HEK293 (cell line): ENCODE data around the gene GBF1.
A peak's percentile ranks its signal among the peaks of the same experiment; 100 is the strongest.

Experiments used
- CTCF ChIA-PET: fragments of 350-600 bp; formaldehyde crosslinking; extraction: SDS; loops from one replicate; lab custom pipeline; 2021; ENCODE audit warnings: antibody characterized with exemption; lab: Yijun Ruan, JAX
- POLR2A ChIA-PET: fragments of 300-600 bp; formaldehyde crosslinking; extraction: SDS; loops from one replicate; lab custom pipeline; 2020; ENCODE audit warnings: antibody characterized with exemption, inconsistent platforms; lab: Yijun Ruan, JAX
- H3K27ac ChIP-seq: fragments of 200-500 bp; sonication (Bioruptor generic); 2 replicates; pipeline ENCODE4 v1.5.1; 2014; ENCODE audit warnings: low read depth, low read length, control low read depth, inconsistent platforms; ENCODE audit errors: extremely low read depth
- H3K36me3 ChIP-seq, 2 experiments: fragments of 200-500 bp in 1 of 2; sonication (Bioruptor generic) in 1 of 2; 1 replicate in 1 of 2; 2 replicates in 1 of 2; pipeline ENCODE4 v1.5.1; 2014 to 2017; ENCODE audit warnings: inconsistent platforms in 2 of 2, low read length in 2 of 2; ENCODE audit not compliant: control insufficient read depth in 2 of 2, insufficient read depth in 1 of 2
- H3K4me1 ChIP-seq: fragments of 200-500 bp; sonication (Bioruptor generic); 2 replicates; pipeline ENCODE4 v1.5.1; 2014; ENCODE audit warnings: mild to moderate bottlenecking, low read length, inconsistent platforms; ENCODE audit not compliant: control insufficient read depth, insufficient read depth
- H3K4me3 ChIP-seq: 2 replicates; pipeline ENCODE4 v1.5.1; 2011; ENCODE audit warnings: low read depth, mild to moderate bottlenecking, control low read depth, low read length, moderate library complexity
- H3K9me3 ChIP-seq: fragments of 200-500 bp; sonication (Bioruptor generic); 2 replicates; pipeline ENCODE4 v1.5.1; 2014; ENCODE audit warnings: low read depth, low read length, inconsistent platforms; ENCODE audit not compliant: control insufficient read depth, insufficient read depth
- HOXA7 ChIP-seq: sonication (generic); formaldehyde crosslinking; IDR thresholded peaks from 2 replicates; pipeline ENCODE4 v1.8.1; 2022; ENCODE audit warnings: missing genetic modification reagents, borderline replicate concordance
- KLF9 ChIP-seq: fragments of 450-650 bp; formaldehyde crosslinking; IDR thresholded peaks from 2 replicates; pipeline ENCODE4 v1.5.1; 2016; ENCODE audit warnings: missing biosample characterization, missing genetic modification characterization, low read depth
- MEIS1 ChIP-seq: sonication (generic); formaldehyde crosslinking; IDR thresholded peaks from 2 replicates; pipeline ENCODE4 v1.8.1; 2022; ENCODE audit warnings: missing genetic modification reagents, mild to moderate bottlenecking, borderline replicate concordance
- MYNN ChIP-seq: fragments of 450-650 bp; formaldehyde crosslinking; IDR thresholded peaks from 2 replicates; pipeline ENCODE4 v1.5.1; 2016; ENCODE audit warnings: missing biosample characterization, missing genetic modification characterization, borderline replicate concordance
- RBAK ChIP-seq: fragments of 450-650 bp; formaldehyde crosslinking; IDR thresholded peaks from 2 replicates; pipeline ENCODE4 v1.5.1; 2016; ENCODE audit warnings: missing biosample characterization, missing genetic modification characterization
- SP7 ChIP-seq: fragments of 450-650 bp; formaldehyde crosslinking; IDR thresholded peaks from 2 replicates; pipeline ENCODE4 v1.5.1; 2016; ENCODE audit warnings: missing biosample characterization, missing genetic modification characterization
- YY2 ChIP-seq: fragments of 450-650 bp; formaldehyde crosslinking; IDR thresholded peaks from 2 replicates; pipeline ENCODE4 v1.5.1; 2016; ENCODE audit warnings: missing biosample characterization, missing genetic modification characterization
- ZEB2 ChIP-seq: fragments of 450-650 bp; formaldehyde crosslinking; IDR thresholded peaks from 2 replicates; pipeline ENCODE4 v1.5.1; 2016; ENCODE audit warnings: missing biosample characterization, missing genetic modification characterization
- ZFP41 ChIP-seq: fragments of 450-650 bp; formaldehyde crosslinking; IDR thresholded peaks from 2 replicates; pipeline ENCODE4 v1.5.1; 2016; ENCODE audit warnings: missing biosample characterization, missing genetic modification characterization, borderline replicate concordance
- ZNF311 ChIP-seq: fragments of 450-650 bp; formaldehyde crosslinking; IDR thresholded peaks from 2 replicates; pipeline ENCODE4 v1.5.1; 2017; ENCODE audit warnings: missing biosample characterization, missing genetic modification characterization, borderline replicate concordance
- ZNF341 ChIP-seq: fragments of 450-650 bp; formaldehyde crosslinking; IDR thresholded peaks from 2 replicates; pipeline ENCODE4; 2016; ENCODE audit warnings: low read depth, missing biosample characterization, missing genetic modification characterization
- ZNF473 ChIP-seq: fragments of 450-650 bp; formaldehyde crosslinking; IDR thresholded peaks from 2 replicates; pipeline ENCODE4 v1.5.1; 2017; ENCODE audit warnings: missing biosample characterization, missing genetic modification characterization
- ZNF549 ChIP-seq: fragments of 450-650 bp; IDR thresholded peaks from 2 replicates; pipeline ENCODE4 v1.5.1; 2018; ENCODE audit warnings: missing biosample characterization, missing genetic modification characterization, mild to moderate bottlenecking, inconsistent platforms, moderate library complexity
- ZNF626 ChIP-seq: fragments of 450-650 bp; sonication (Bioruptor Pico); formaldehyde crosslinking; IDR thresholded peaks from 2 replicates; pipeline ENCODE4 v1.5.1; 2018; ENCODE audit warnings: missing biosample characterization, missing genetic modification characterization, inconsistent platforms
- ZNF658 ChIP-seq: fragments of 450-650 bp; formaldehyde crosslinking; IDR thresholded peaks from 2 replicates; pipeline ENCODE4; 2016; ENCODE audit warnings: missing biosample characterization, missing genetic modification characterization
- ZNF660 ChIP-seq: fragments of 450-650 bp; IDR thresholded peaks from 2 replicates; pipeline ENCODE4 v1.5.1; 2018; ENCODE audit warnings: missing biosample characterization, mild to moderate bottlenecking, missing genetic modification characterization
- ZNF747 ChIP-seq: fragments of 450-650 bp; formaldehyde crosslinking; IDR thresholded peaks from 2 replicates; pipeline ENCODE4 v1.5.1; 2016; ENCODE audit warnings: missing biosample characterization, missing genetic modification characterization
- ZNF76 ChIP-seq: fragments of 450-650 bp; formaldehyde crosslinking; IDR thresholded peaks from 2 replicates; pipeline ENCODE4; 2016; ENCODE audit warnings: low read depth, missing biosample characterization, missing genetic modification characterization, borderline replicate concordance
- ZNF785 ChIP-seq: fragments of 450-650 bp; formaldehyde crosslinking; IDR thresholded peaks from 2 replicates; pipeline ENCODE4 v1.5.1; 2016; ENCODE audit warnings: missing biosample characterization, missing genetic modification characterization
- TF ChIP-seq, protein P1 (sequence below): fragments of 450-650 bp; formaldehyde crosslinking; IDR thresholded peaks from 2 replicates; pipeline ENCODE4 v1.5.0; 2017; ENCODE audit warnings: missing biosample characterization, missing genetic modification characterization, borderline replicate concordance
- TF ChIP-seq, protein P2 (sequence below): fragments of 450-650 bp; formaldehyde crosslinking; IDR thresholded peaks from 2 replicates; pipeline ENCODE4 v1.5.1; 2016; ENCODE audit warnings: missing biosample characterization, missing genetic modification characterization
- TF ChIP-seq, protein P3 (sequence below): IDR thresholded peaks from 2 replicates; pipeline ENCODE4 v1.6.1; 2011; ENCODE audit warnings: mild to moderate bottlenecking, low read depth, low read length, borderline replicate concordance
- TF ChIP-seq, protein P4 (sequence below): fragments of 450-650 bp; formaldehyde crosslinking; IDR thresholded peaks from 2 replicates; pipeline ENCODE4 v1.5.1; 2016; ENCODE audit warnings: missing biosample characterization, missing genetic modification characterization
- TF ChIP-seq, protein P5 (sequence below): fragments of 450-650 bp; formaldehyde crosslinking; optimal IDR thresholded peaks from 2 replicates; pipeline ENCODE3; 2016; ENCODE audit warnings: missing biosample characterization, mild to moderate bottlenecking, missing genetic modification characterization

The GBF1 gene

DNA sequence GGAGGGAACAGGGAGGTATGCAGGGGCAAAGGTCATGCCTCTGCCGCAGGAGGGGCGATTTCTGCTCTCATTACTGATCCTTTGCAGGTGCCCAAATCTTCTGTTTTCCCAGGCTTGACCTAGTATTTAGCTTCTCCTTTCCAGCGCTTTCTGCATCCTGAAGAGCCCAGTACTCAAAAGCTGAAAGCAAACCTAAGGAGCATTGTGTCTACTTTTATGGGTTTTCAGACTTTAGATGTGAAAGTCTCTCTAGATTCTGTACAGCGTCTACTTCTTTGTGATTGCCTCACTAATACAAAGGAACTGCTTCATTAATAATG, 560 bp downstream of the GBF1 start:
- Histone ChIP-seq H3K36me3 (peaks cover 0 to 12% of the 10 kb centered on the region in 2 experiments; a peak in 2 of 3 replicates), H3K27ac (peak overlapping the region; percentile 56), H3K4me1 (peaks cover 21% of the 10 kb centered on the region), H3K4me3 (peak overlapping the region; percentile 60), H3K9me3 (no peaks in the 10 kb centered on the region)
- ChIA-PET POLR2A (interaction anchor here (0.8 to 1.6 kb wide), 9 partner anchors 11 to 131 kb away, joined by 3 to 9 read pairs (median 4); no protein-coding TSS in a partner anchor), CTCF (interaction anchor here (0.5 to 4.3 kb wide), 10 partner anchors 11 to 758 kb away, joined by 3 to 28 read pairs (median 4); no protein-coding TSS in a partner anchor)
- TF ChIP-seq, protein P1, sequence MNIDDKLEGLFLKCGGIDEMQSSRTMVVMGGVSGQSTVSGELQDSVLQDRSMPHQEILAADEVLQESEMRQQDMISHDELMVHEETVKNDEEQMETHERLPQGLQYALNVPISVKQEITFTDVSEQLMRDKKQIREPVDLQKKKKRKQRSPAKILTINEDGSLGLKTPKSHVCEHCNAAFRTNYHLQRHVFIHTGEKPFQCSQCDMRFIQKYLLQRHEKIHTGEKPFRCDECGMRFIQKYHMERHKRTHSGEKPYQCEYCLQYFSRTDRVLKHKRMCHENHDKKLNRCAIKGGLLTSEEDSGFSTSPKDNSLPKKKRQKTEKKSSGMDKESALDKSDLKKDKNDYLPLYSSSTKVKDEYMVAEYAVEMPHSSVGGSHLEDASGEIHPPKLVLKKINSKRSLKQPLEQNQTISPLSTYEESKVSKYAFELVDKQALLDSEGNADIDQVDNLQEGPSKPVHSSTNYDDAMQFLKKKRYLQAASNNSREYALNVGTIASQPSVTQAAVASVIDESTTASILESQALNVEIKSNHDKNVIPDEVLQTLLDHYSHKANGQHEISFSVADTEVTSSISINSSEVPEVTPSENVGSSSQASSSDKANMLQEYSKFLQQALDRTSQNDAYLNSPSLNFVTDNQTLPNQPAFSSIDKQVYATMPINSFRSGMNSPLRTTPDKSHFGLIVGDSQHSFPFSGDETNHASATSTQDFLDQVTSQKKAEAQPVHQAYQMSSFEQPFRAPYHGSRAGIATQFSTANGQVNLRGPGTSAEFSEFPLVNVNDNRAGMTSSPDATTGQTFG (tag by site-specific recombination) = no peak
- TF ChIP-seq ZFP41 (tag by site-specific recombination) (no peak), ZNF473 (tag by site-specific recombination) (no peak), ZNF785 (tag by site-specific recombination) (no peak), YY2 (tag by site-specific recombination) (0 out of 2 replicates have a peak, but pooled peaks have one; percentile 4), ZNF76 (tag by site-specific recombination) (0 out of 2 replicates have a peak, but pooled peaks have one; percentile 16), ZNF311 (tag by site-specific recombination) (no peak), ZNF747 (no peak), SP7 (tag by site-specific recombination) (no peak), ZEB2 (no peak), RBAK (tag by site-specific recombination) (no peak), ZNF341 (tag by site-specific recombination) (no peak), KLF9 (no peak)
- TF ChIP-seq, protein P2, sequence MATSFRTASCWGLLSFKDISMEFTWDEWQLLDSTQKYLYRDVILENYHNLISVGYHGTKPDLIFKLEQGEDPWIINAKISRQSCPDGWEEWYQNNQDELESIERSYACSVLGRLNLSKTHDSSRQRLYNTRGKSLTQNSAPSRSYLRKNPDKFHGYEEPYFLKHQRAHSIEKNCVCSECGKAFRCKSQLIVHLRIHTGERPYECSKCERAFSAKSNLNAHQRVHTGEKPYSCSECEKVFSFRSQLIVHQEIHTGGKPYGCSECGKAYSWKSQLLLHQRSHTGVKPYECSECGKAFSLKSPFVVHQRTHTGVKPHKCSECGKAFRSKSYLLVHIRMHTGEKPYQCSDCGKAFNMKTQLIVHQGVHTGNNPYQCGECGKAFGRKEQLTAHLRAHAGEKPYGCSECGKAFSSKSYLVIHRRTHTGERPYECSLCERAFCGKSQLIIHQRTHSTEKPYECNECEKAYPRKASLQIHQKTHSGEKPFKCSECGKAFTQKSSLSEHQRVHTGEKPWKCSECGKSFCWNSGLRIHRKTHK (tag by site-specific recombination) = no peak
- TF ChIP-seq, protein P3, sequence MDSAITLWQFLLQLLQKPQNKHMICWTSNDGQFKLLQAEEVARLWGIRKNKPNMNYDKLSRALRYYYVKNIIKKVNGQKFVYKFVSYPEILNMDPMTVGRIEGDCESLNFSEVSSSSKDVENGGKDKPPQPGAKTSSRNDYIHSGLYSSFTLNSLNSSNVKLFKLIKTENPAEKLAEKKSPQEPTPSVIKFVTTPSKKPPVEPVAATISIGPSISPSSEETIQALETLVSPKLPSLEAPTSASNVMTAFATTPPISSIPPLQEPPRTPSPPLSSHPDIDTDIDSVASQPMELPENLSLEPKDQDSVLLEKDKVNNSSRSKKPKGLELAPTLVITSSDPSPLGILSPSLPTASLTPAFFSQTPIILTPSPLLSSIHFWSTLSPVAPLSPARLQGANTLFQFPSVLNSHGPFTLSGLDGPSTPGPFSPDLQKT = no peak
- TF ChIP-seq, protein P4, sequence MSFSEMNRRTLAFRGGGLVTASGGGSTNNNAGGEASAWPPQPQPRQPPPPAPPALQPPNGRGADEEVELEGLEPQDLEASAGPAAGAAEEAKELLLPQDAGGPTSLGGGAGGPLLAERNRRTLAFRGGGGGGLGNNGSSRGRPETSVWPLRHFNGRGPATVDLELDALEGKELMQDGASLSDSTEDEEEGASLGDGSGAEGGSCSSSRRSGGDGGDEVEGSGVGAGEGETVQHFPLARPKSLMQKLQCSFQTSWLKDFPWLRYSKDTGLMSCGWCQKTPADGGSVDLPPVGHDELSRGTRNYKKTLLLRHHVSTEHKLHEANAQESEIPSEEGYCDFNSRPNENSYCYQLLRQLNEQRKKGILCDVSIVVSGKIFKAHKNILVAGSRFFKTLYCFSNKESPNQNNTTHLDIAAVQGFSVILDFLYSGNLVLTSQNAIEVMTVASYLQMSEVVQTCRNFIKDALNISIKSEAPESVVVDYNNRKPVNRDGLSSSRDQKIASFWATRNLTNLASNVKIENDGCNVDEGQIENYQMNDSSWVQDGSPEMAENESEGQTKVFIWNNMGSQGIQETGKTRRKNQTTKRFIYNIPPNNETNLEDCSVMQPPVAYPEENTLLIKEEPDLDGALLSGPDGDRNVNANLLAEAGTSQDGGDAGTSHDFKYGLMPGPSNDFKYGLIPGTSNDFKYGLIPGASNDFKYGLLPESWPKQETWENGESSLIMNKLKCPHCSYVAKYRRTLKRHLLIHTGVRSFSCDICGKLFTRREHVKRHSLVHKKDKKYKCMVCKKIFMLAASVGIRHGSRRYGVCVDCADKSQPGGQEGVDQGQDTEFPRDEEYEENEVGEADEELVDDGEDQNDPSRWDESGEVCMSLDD (tag by site-specific recombination) = no peak

DNA sequence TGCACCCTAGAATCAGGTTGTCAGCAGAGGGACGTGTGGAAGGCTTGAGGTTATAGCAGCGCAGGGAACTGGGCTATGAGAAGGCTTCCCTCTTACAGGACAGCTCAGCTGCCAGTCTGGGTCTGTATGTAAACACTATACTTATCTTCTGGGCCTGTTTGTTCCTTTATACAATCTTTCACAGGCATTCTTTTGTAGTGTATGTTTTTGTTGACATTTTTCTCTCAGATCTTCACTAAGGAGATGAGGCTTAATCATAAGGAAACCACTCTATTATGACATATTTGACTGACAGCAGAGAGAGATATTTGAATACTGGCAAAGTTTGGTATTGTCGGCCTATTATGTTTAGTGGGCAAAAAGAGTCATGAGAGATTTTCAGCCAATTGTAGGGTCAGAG, 929 bp downstream of the GBF1 start:
- Histone ChIP-seq H3K27ac (peak overlapping the region; percentile 56; the same call in 1 of the 2 replicates), H3K4me3 (peak overlapping the region; percentile 60), H3K36me3 (peaks cover 0 to 12% of the 10 kb centered on the region in 2 experiments; a peak in 2 of 3 replicates), H3K4me1 (peaks cover 21% of the 10 kb centered on the region), H3K9me3 (no peaks in the 10 kb centered on the region)
- POLR2A ChIA-PET = interaction anchor here (1.6 kb wide), 1 partner anchor 11 kb away, joined by 8 read pairs; no protein-coding TSS in a partner anchor
- CTCF ChIA-PET = interaction anchor here (0.5 to 4.3 kb wide), 7 partner anchors 11 to 758 kb away, joined by 3 to 28 read pairs (median 3); no protein-coding TSS in a partner anchor
- no peak for TF ChIP-seq ZNF626 (tag by site-specific recombination)
- no peak for TF ChIP-seq ZNF549 (tag by site-specific recombination)
- TF ChIP-seq, protein P3 = no peak
- no peak for TF ChIP-seq HOXA7 (CRISPR knock-in tag)
- TF ChIP-seq MYNN = no peak
- no peak for TF ChIP-seq ZNF311 (tag by site-specific recombination)
- no peak for TF ChIP-seq ZNF658 (tag by site-specific recombination)
- TF ChIP-seq ZNF660 (tag by site-specific recombination) = no peak
- TF ChIP-seq, protein P5, sequence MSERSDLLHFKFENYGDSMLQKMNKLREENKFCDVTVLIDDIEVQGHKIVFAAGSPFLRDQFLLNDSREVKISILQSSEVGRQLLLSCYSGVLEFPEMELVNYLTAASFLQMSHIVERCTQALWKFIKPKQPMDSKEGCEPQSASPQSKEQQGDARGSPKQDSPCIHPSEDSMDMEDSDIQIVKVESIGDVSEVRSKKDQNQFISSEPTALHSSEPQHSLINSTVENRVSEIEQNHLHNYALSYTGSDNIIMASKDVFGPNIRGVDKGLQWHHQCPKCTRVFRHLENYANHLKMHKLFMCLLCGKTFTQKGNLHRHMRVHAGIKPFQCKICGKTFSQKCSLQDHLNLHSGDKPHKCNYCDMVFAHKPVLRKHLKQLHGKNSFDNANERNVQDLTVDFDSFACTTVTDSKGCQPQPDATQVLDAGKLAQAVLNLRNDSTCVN (tag by site-specific recombination) = no peak
- TF ChIP-seq MEIS1 (CRISPR knock-in tag) = no peak
